NCI-H460 (cell line): ENCODE results near the gene SERPINF2. TPM values are rescaled to one million over a fixed set of nuclear protein-coding genes. Genes with fewer than 3 reads are reported as not detected.
"Not testable (repeated sequence)": the region's sequence is repeated elsewhere in the genome, so short reads cannot be mapped to it uniquely, and the experiment has no call there.

ENCODE experiments used
- DNase-seq: peaks from one replicate; pipeline ENCODE4 v3.0.0-alpha.2; 2016; ENCODE audit warnings: low read depth; ENCODE audit errors: extremely low read depth
- total RNA-seq: library from RNA; depleted of rRNA; stranded (reverse); fragments of >200 nt; shearing (Covaris generic); gene quantifications from 2 replicates; pipeline ENCODE4 v1.2.3, GENCODE V29; 2014

The SERPINF2 gene
- total RNA-seq, 1 experiment from 2014 or later = not detected

DNA sequence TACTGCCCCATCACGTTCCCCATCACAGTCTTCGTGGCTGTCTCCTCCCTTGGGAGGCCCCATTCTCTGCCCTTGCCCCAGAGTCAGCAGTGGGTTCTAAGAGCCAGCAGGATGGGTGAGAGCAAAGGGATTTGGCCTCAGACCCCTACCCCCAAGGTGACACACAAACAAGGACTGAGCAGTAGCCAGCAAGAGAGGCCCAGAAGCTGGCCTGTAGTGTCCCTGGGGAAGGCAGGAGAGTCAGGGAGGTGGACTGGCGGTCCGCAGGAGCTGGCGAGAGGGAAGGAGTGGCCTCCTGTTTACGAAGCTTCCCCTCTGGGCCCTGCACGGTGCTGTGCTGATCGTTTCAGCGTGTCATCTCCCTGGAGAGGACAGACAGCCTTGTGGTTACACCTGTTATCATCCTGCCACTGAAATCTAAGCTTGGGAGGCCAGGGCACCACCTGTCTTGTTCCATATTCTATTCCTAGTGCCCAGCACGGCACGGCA lies 9.8 kb upstream of the SERPINF2 start:
- DNase-seq = no peak

DNA sequence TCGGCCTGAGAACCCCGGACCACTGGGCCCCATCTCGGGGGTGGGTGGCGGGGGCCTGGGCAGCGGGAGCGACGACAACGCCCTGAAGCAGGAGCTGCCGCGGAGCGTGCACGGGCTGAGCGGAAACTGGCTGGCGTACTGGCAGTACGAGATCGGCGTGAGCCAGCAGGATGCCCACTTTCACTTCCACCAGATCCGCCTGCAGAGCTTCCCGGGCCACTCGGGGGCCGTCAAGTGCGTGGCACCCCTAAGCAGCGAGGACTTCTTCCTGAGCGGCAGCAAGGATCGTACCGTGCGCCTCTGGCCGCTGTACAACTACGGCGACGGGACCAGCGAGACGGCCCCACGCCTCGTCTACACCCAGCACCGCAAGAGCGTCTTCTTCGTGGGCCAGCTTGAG lies 8.9 kb upstream of the SERPINF2 start:
- DNase-seq = no peak

DNA sequence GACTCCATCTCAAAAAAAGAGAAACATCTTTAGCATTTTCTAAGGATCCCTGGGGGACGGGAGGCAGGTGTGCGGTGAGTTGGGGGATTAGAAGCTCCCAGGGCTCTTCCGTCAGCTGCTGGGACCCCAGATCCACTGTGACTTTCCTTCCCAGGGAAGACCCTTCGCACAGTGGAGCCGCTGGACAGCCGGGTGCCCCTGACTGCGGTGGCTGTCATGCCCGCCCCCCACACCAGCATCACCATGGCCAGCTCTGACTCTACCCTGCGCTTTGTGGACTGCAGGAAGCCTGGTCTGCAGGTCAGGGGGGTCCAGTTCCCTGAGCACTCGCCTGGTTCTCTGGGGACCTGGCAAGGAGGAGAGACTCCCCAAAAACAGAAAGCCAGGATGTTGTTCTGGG lies 7.3 kb upstream of the SERPINF2 start:
- DNase-seq = no peak

DNA sequence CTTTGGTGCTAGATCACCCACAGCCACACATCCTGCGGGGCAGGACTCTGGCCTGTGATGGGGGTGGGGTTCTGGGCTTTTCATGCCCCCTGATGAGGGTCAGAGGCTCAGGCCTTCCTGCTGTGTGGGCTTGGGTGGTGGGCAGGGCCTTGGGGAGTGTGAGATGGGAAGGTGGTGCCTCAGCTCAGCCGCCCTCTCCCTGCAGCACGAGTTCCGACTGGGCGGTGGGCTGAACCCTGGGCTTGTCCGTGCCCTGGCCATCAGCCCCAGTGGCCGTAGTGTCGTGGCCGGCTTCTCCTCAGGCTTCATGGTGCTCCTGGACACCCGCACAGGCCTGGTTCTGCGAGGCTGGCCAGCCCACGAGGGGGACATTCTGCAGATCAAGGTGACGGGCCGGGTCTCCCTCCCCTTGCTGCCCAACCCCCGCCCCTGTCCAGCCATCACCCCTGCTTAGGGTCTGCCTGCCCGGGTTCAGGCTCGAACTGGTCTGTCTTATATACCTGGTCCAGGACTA lies 6.8 kb upstream of the SERPINF2 start:
- no peak for DNase-seq

DNA sequence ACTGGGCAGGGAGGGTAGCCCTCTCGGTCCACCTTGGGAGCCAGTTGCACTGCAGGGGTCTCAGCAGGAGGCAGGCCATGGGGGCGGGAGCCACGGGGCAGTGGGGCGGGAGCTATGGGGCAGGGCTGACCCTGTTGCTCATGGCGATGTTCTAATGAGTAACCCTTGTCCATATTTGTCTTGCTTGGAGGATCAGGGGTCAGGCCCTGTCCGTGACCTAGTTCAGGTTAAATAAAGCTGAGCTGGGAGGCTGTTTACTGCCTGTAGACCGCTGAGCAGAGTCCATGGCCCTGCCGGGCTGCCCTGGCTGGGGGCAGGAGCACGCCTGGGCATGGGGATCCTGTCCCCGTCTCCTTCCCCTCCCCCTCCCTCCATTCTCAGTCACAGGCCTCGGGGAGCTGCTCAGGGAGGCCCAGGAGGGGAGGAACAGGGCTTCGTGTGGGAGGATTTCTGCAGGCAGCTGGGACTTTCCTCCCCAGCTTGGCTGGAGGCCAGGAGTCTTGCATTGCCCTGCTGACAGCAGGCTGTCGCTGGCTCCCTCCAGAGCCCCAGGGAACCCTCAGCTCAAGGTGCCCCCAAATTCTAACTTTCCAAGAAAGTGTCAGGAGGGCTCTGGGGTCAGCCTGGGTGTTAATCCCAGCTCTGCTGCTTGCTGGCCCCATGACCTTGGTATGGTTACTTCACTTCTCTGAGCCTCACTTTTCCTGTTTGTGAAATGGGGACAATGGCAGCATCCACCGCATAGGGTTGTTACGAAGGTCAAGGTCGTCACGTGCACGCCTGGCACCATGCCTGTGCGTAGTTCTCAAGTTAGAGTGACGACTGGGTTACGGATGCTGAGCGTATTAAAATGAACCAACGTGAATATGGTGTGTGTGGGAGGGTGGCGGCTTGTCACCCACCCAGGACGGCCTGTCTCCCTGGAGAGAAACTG lies 6.1 kb upstream of the SERPINF2 start:
- DNase-seq = no peak

DNA sequence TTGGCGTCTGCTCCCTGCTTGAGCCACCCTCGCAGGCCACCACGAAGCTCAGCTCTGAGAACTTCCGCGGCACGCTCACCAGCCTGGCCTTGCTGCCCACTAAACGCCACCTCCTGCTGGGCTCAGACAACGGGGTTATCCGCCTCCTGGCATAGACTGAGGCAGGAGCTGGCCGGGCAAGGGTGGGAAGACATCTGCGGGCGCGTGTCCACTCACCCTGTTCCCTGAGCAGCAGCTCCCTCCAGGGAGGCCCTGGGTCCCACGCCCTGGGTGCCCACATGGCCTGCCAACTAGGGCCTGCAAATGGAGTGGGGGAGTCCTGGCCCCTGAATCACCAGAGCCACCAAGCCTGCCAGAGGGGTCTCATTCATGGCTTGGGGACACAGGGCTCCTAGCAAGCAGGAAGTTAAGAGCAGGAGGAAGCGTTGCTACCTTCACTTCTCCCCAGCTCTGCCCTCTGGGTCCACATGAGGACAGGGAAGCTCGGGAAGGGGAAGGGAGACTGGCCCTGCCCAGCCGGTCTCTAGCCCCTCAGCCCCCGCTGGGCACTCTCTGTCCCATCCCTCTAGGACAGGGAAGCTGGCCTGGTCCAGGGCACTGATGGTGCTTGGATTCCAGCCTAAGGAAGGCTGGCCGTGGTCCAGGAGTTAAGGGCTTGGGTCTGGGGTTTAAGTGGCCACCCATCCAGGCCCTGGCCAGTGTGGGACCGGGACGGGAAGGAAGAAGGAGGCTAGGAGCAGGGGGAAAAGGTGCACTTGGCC lies 5.0 kb upstream of the SERPINF2 start:
- no peak for DNase-seq

DNA sequence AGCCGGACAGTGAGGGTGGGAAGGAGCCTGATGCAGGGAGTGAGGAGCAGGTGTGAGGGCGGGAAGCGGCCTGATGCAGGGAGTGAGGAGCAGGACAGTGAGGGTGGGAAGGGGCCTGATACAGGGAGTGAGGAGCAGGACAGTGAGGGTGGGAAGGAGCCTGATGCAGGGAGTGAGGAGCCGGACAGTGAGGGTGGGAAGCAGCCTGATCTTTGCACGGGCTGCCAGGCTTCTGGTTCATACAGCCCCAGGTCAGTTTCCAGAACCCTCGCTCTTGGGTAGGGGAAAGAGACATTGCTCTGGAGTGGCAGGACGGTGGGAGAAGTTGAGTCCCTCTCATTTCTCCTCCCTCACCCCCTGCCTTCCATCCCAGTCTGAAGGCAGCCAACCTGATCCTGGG lies 772 bp upstream of the SERPINF2 start:
- DNase-seq = not testable (repeated sequence)

DNA sequence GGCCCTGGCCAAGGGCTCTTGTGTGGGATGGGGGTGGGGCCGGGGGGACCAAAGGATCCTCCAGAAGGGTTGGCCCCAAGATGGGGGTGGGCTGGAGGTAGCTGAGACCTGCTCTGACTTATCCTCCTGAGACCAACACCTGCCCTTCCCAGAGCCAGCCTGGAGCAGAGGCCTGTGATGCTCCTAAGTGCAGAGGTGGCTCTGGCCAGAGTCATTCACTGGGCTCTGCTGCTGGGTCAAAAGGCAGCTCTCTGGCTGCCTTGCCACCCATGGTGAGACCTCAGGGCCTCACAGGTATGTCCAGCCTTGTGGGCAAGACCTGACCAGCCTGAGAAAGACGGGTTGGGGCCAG lies 393 bp downstream of the SERPINF2 start:
- no peak for DNase-seq

DNA sequence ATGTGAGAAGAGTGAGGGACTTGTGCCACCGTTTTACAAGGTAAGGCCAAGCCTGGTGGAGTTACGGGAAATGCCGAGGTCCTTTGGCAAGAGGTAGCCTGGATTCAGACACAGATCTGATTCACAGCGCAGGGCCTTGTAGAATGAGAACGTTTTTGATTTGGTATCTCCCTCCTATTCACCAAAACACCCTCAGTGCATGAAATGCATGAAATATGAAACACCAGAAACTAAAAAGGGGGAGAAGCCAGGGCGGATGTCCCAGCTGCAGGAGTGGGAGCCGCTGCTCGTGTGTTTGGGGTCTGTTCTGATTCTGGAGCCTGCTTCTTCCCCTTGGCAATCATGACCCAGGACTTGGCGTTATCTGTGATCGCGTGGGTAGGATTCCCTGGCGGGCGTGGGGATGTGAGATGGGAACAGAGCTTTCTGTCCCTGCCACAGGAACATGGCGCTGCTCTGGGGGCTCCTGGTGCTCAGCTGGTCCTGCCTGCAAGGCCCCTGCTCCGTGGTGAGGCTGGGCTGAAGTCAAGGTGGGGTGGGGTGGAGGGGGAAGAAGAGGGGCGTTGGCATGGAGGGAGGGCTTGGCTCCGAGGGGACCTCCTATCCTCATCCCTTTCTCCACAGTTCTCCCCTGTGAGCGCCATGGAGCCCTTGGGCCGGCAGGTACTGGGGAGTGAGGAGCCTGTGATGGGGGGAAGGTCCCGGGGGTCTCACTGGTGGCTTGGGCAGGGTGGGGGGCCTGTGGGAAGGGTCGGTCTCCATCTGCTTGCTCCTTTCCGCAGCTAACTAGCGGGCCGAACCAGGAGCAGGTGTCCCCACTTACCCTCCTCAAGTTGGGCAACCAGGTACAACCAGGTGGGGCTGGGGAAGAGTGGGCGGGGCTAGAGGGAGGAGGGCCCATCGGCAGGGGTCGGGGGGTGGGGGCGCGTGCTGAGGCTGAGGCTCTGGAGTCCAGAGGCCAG lies 2.2 kb downstream of the SERPINF2 start:
- DNase-seq = no peak

DNA sequence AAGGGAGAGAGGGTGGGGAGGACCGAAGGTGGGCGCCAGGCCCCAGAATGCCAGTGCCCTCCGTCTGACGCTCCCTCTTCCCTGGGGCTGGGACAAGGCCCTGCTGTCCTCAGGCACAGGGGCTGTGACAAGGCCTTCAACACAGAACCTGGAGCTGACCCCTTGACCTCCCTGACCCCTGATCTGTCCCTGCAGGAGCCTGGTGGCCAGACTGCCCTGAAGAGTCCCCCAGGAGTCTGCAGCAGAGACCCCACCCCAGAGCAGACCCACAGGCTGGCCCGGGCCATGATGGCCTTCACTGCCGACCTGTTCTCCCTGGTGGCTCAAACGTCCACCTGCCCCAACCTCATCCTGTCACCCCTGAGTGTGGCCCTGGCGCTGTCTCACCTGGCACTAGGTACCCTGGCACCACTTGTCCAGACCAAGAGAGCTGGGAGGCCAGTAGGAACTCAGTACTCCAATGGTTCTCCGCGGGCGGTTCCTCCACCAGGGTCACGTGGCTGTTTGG lies 2.9 kb downstream of the SERPINF2 start:
- no peak for DNase-seq

DNA sequence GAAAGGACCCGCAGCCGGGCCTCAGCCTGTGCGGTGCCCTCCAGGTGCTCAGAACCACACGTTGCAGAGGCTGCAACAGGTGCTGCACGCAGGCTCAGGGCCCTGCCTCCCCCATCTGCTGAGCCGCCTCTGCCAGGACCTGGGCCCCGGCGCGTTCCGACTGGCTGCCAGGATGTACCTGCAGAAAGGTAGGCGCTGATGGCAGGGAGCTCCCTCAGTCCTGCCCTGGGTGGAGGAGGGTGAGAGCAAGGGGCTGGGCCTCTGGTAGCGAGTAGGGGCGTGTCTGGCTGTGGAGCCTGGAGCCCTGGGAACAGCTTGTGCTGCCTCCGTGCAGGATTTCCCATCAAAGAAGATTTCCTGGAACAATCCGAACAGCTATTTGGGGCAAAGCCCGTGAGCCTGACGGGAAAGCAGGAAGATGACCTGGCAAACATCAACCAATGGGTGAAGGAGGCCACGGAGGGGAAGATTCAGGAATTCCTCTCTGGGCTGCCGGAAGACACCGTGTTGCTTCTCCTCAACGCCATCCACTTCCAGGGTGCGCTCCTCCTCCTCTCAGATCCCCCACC lies 4.4 kb downstream of the SERPINF2 start:
- DNase-seq = no peak

DNA sequence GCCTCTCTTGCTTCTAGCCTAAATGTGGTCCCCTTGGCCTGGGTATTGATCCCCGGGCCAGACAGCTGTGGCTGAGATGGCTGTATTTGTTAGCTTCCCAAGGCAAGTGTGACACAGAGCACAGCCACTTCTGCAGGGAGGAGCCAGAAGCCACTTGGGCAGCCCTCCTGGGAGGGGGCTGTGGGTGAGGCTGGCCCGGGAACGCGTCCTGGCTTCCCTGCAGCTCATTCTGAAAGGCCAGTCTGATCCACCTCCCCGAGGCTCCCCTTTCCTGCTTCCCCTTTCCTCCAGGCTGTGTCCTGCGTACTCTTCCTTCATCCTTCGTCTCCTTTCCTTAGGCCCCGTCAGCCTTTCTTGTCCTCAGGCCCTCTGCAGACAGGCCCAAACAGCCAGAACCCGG lies 8.0 kb downstream of the SERPINF2 start:
- DNase-seq = no peak

DNA sequence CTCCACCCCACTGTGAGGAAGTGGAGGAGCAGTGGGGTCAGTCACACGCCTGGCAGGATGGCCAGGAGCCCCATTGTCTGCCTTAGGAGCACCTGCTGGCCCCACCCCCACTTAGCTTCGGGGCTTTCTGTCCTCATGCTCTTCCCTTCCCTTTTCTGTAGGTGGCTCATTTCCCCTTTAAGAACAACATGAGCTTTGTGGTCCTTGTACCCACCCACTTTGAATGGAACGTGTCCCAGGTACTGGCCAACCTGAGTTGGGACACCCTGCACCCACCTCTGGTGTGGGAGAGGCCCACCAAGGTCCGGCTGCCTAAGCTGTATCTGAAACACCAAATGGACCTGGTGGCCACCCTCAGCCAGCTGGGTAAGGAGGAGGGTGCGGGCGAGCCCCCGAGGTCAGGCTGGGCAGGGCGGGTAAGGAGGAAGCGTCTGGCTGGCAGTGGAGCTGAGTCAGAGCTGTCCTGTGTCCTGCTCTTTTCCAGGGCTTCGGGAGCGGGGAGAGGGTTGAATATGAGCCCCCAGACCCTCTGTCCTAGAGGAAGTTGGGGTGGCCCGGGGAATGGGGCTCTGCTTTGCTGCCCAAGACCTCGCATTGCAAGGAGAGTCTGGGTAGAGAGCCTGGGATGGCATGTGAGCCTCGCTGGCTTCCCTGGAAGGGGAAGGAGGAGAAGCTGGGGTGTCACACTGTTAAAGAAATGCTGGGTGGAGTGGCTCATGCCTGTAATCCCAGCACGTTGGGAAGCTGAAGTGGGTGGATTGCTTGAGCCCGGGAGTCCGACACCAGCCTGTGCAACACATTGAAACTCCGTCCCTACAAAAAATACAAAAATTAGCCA lies 10.0 kb downstream of the SERPINF2 start:
- DNase-seq = no peak

DNA sequence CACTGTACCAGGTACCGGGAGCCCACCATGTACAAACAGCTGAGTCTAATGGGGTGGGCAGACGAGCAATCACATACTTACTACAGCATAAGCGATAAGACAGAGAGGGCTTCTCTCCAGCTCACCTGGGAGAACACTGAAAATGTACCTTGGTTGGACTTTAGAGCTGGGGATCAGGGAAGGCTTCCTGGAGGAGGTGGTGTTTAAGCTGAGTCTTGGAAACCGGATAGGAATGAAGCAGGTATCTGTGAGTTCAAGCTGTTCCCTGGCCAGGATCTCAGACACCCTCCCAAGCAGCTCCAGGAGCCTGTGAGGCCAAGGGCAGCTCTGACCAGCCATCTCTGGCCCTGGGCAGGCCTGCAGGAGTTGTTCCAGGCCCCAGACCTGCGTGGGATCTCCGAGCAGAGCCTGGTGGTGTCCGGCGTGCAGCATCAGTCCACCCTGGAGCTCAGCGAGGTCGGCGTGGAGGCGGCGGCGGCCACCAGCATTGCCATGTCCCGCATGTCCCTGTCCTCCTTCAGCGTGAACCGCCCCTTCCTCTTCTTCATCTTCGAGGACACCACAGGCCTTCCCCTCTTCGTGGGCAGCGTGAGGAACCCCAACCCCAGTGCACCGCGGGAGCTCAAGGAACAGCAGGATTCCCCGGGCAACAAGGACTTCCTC lies 11.2 kb downstream of the SERPINF2 start:
- DNase-seq = no peak

DNA sequence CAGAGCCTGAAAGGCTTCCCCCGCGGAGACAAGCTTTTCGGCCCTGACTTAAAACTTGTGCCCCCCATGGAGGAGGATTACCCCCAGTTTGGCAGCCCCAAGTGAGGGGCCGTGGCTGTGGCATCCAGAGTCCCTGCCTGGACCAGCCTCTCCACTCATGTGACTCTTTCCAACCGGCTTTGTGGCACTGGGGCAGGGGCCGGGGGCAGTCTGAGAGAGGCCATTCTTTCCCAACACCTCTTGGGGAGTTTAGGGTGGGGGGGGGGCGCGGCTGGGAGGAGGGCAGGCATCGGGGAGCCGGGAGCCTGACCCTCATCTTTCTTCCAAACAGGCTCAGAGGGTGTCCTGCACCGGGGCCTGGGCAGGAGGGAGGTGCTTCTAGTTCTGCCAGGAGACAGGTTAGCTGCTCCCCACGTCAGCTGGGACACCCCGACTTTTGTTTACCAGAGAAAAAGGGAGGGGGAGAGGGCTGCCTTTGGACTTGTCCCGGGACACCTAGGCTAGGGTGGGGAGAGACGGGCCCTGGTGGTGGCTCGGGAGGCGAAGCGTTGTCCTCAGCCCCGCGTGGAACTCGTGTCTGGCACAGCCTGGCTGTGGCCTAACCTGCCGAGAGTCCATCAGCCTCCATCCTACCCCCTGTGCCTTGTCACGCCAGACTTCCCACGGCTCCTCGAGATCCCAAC lies 11.9 kb downstream of the SERPINF2 start:
- DNase-seq = no peak

DNA sequence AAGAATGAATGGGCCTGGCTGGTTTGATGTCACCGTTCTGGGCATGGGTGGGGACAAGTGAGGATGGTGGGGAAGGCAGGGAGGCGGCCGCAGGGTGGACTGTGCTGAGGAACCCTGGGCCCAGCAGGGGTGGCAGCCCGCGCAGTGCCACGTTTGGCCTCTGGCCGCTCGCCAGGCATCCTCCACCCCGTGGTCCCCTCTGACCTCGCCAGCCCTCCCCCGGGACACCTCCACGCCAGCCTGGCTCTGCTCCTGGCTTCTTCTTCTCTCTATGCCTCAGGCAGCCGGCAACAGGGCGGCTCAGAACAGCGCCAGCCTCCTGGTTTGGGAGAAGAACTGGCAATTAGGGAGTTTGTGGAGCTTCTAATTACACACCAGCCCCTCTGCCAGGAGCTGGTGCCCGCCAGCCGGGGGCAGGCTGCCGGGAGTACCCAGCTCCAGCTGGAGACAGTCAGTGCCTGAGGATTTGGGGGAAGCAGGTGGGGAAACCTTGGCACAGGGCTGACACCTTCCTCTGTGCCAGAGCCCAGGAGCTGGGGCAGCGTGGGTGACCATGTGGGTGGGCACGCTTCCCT lies 12.7 kb downstream of the SERPINF2 start:
- DNase-seq = no peak

DNA sequence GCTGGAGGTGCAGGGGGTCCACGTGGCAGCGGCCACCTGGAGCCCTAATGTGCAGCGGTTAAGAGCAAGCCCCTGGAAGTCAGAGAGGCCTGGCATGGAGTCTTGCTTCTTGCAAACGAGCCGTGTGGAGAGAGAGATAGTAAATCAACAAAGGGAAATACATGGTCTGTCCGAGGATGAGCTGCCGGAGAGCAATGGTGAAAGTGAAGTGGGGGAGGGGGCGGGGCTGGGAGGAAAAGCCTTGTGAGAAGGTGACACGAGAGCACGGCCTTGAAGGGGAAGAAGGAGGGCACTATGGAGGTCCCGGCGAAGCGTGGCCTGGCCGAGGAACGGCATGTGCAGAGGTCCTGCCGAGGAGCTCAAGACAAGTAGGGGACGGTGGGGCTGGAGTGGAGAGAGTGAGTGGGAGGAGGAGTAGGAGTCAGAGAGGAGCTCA lies 13.2 kb downstream of the SERPINF2 start:
- DNase-seq = no peak
